Measurements from ENCODE around the gene CYTH2. TPM values are rescaled to one million over a fixed set of nuclear protein-coding genes. Genes with fewer than 3 reads are reported as not detected.

Gene CYTH2
- total RNA-seq, 4 donors from 2014 or later = 91.6 to 232 (median 139) TPM

- no peak for TF ChIP-seq POLR2A (IDR thresholded peaks at IDR 0.05)
- TF ChIP-seq CTCF (IDR thresholded peaks at IDR 0.05) = no peak
- intact Hi-C loops (cut with DNase I) = no loop called here
- peaks cover 41 to 46% of the 10 kb centered on the region in 2 donors for H3K4me1 ChIP-seq
- H3K36me3 ChIP-seq = peaks cover 44 to 47% of the 10 kb centered on the region in 2 donors
- H3K27ac ChIP-seq = peak overlapping the region; percentile 94 to 97 (median 96)
- H3K27me3 ChIP-seq = no peaks in the 10 kb centered on the region
- WGBS, 2 donors = 46 to 65% methylated on average over 19 to 20 of the region's 20 CpGs
- no peaks in the 10 kb centered on the region for H3K9me3 ChIP-seq
- H3K4me3 ChIP-seq (replicated peaks in 1 of 3) = peak overlapping the region; percentile 43 to 89 (median 75)
- DNase-seq = no peak
These were observed 938 bp downstream of the CYTH2 start for GRCh38 chr19:48469934-48470680.

- peak overlapping the region in 2 of 3 donors; percentile 94 to 96 for H3K27ac ChIP-seq
- H3K9me3 ChIP-seq = no peaks in the 10 kb centered on the region
- peaks cover 51 to 54% of the 10 kb centered on the region in 2 donors for H3K36me3 ChIP-seq
- no peak for DNase-seq
- H3K4me1 ChIP-seq = peaks cover 41 to 46% of the 10 kb centered on the region in 2 donors
- no peak for TF ChIP-seq CTCF (IDR thresholded peaks at IDR 0.05)
- no peak for TF ChIP-seq POLR2A (IDR thresholded peaks at IDR 0.05)
- no peak overlapping the region for H3K4me3 ChIP-seq (replicated peaks in 1 of 3)
- no peaks in the 10 kb centered on the region for H3K27me3 ChIP-seq
- 91 to 95% methylated on average over 10 of the region's 10 CpGs for WGBS, 2 donors
- intact Hi-C loops (cut with DNase I) = no loop called here
These were observed 1.7 kb downstream of the CYTH2 start for GRCh38 chr19:48470856-48471255.

GRCh38 chr19:48471836-48472235 lies 2.7 kb downstream of the CYTH2 start:
- intact Hi-C loops (cut with DNase I) = no loop called here
- 18 to 63% methylated on average over 4 of the region's 4 CpGs for WGBS, 2 donors
- peaks cover 58 to 60% of the 10 kb centered on the region in 2 donors for H3K36me3 ChIP-seq
- no peaks in the 10 kb centered on the region for H3K27me3 ChIP-seq
- no peak overlapping the region for H3K4me3 ChIP-seq (replicated peaks in 1 of 3)
- no peak for TF ChIP-seq CTCF (IDR thresholded peaks at IDR 0.05)
- TF ChIP-seq POLR2A (IDR thresholded peaks at IDR 0.05) = no peak
- peaks cover 41 to 46% of the 10 kb centered on the region in 2 donors for H3K4me1 ChIP-seq
- DNase-seq = peak; percentile 64 to 73
- H3K27ac ChIP-seq = peak overlapping the region; percentile 47 to 69 (median 65)
- no peaks in the 10 kb centered on the region for H3K9me3 ChIP-seq

- no peak for TF ChIP-seq POLR2A (IDR thresholded peaks at IDR 0.05)
- TF ChIP-seq CTCF (IDR thresholded peaks at IDR 0.05) = no peak
- H3K36me3 ChIP-seq = peaks cover 64 to 69% of the 10 kb centered on the region in 2 donors
- H3K27ac ChIP-seq = peak overlapping the region; percentile 68 to 71 (median 69)
- intact Hi-C loops (cut with DNase I) = no loop called here
- no peaks in the 10 kb centered on the region for H3K27me3 ChIP-seq
- H3K9me3 ChIP-seq = no peaks in the 10 kb centered on the region
- WGBS, 2 donors = 71 to 74% methylated on average over 10 to 11 of the region's 14 CpGs
- peaks cover 38 to 46% of the 10 kb centered on the region in 2 donors for H3K4me1 ChIP-seq
- peak; percentile 92 to 95 for DNase-seq
- H3K4me3 ChIP-seq (replicated peaks in 1 of 3) = no peak overlapping the region
These were observed 4.2 kb downstream of the CYTH2 start for GRCh38 chr19:48473161-48473966.
